WERI-Rb-1 (cell line): Measurements from ENCODE around the gene SIT1.

ENCODE experiments used
- DNase-seq: peaks from one replicate; pipeline ENCODE4 v3.0.0-alpha.2; 2020
- H3K27ac ChIP-seq: fragments of 250-450 bp; sonication (Bioruptor Pico); 2 replicates; pipeline ENCODE4 v1.5.1; 2020; ENCODE audit warnings: mild to moderate bottlenecking, moderate library complexity
- H3K27me3 ChIP-seq: fragments of 250-450 bp; sonication (Bioruptor Pico); 2 replicates; pipeline ENCODE4 v1.5.1; 2021; ENCODE audit warnings: mild to moderate bottlenecking, low read depth, moderate library complexity; ENCODE audit not compliant: insufficient read depth, severe bottlenecking
- H3K36me3 ChIP-seq: fragments of 250-450 bp; sonication (Bioruptor Pico); 2 replicates; pipeline ENCODE4 v1.5.1; 2020; ENCODE audit warnings: mild to moderate bottlenecking, moderate library complexity
- H3K4me3 ChIP-seq: 2 replicates; pipeline ENCODE4 v1.5.1; 2011; ENCODE audit warnings: low read depth, mild to moderate bottlenecking, control low read depth, low read length
- H3K9me3 ChIP-seq: fragments of 250-450 bp; sonication (Bioruptor Pico); 2 replicates; pipeline ENCODE4 v1.5.1; 2021; ENCODE audit warnings: mild to moderate bottlenecking, moderate library complexity; ENCODE audit not compliant: severe bottlenecking
- TF ChIP-seq, protein P1 (sequence below): IDR thresholded peaks from 2 replicates; pipeline ENCODE4 v1.5.1; 2011; ENCODE audit warnings: low read depth, mild to moderate bottlenecking, control low read depth, inconsistent platforms, low read length

The SIT1 gene

DNA sequence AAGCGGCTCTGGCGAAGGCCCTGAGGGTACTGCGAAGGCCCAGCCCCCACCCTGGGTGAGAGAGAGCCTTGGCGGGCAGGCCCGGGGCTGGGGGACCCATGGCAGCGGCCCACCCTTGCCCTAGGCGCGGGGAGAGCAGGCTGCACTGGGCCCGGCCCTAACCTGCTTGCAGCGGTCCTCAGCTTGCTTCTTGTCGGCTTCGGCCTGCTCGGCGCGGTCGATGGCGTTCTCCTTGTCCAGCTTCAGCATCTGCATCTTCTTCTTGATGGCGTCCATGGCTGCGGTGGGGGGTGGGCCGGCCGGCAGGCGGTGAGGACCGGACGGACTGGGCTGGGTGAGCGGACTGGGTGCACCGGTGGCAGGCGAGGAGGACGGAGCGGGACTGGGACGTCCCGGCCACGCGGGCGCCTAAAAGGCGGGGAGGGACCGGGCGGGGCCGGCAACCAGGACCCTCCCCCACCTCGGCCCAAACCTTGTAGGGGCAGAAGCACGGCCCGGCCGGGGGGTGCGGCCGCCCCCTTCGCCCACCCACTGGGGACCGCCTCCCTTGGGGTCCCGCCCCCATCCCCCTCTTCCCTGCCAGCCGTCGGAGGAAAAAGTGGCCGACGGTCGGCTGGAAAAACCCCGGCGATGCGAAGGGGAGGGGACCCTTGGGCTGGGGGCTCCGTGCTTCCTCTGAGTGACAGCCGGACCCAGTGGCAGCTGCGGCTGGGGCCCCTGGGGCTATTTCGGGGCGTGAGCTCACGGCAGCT lies 39.0 kb upstream of the SIT1 start, which contains the start of gene TPM2:
TSS of gene TPM2 (minus strand) at position 384 of the 752 bp plus-strand sequence. CDS start at position 276, 108 bp downstream.
- H3K9me3 ChIP-seq, result no peaks in the 10 kb centered on the region
- no peaks in the 10 kb centered on the region for H3K36me3 ChIP-seq
- peak within 1 kb of the TSS; percentile 65 for H3K4me3 ChIP-seq
- DNase-seq, result no peak
- peak within 1 kb of the TSS; percentile 38 for H3K27ac ChIP-seq
- no peaks in the 10 kb centered on the region for H3K27me3 ChIP-seq
- TF ChIP-seq, protein P1, sequence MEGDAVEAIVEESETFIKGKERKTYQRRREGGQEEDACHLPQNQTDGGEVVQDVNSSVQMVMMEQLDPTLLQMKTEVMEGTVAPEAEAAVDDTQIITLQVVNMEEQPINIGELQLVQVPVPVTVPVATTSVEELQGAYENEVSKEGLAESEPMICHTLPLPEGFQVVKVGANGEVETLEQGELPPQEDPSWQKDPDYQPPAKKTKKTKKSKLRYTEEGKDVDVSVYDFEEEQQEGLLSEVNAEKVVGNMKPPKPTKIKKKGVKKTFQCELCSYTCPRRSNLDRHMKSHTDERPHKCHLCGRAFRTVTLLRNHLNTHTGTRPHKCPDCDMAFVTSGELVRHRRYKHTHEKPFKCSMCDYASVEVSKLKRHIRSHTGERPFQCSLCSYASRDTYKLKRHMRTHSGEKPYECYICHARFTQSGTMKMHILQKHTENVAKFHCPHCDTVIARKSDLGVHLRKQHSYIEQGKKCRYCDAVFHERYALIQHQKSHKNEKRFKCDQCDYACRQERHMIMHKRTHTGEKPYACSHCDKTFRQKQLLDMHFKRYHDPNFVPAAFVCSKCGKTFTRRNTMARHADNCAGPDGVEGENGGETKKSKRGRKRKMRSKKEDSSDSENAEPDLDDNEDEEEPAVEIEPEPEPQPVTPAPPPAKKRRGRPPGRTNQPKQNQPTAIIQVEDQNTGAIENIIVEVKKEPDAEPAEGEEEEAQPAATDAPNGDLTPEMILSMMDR, result no peak

DNA sequence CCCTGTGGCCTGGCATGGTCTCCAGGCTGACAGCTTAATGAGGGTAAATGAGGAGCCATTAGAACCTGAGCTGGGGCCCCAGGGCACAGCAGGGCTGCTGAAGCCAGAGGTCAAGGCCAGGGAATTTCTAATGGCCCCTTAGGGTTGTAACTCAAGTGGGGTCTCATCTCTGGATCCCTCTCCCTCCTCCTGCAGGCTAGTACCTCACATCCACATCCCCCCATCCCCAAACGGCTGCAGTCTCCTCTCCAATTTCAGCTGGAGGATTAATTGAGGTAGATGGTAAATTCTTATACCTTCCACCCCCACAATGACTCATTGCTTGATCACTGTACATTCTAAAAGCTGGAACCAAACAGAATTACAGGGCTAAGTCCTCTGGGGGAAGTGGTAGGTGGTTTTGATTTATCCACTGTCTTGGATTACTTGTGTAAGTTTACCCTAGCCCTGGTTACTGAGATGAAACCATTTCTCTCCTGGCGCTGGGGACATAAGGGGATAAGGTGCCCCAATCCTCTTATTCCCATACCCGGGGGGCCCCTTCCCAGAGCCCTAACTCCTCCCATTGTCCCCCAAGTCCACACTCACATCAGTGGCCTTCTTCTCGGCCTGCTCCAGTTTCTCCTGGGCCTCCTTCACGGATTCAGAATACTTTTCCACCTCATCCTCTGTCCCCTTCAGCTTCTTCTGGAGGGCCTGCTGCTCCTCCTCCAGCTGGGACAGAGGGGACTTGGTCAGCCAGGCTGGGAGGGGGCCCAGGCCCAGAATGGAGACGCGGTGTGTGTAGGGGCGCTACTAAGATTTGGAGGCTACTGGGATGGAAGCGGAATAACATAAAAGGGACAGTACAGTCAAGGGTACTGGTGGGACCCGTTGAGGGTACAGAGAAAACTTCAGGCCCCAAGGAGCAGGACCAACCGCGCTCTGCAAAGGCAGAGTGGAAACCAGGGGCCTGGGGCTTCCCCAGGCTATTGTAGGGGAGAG lies 38.1 kb upstream of the SIT1 start:
- Histone ChIP-seq H3K36me3 (no peaks in the 10 kb centered on the region), H3K9me3 (no peaks in the 10 kb centered on the region), H3K4me3 (no peak overlapping the region), H3K27me3 (no peaks in the 10 kb centered on the region), H3K27ac (peak overlapping the region; percentile 38)
- TF ChIP-seq, protein P1, result no peak
- DNase-seq, result no peak

GRCh38 chr9:35687972-35688557 lies 37.3 kb upstream of the SIT1 start:
- H3K27me3 ChIP-seq, result no peaks in the 10 kb centered on the region
- no peaks in the 10 kb centered on the region for H3K9me3 ChIP-seq
- H3K27ac ChIP-seq, result no peak overlapping the region
- TF ChIP-seq, protein P1, result no peak
- no peak for DNase-seq
- H3K4me3 ChIP-seq, result no peak overlapping the region
- no peaks in the 10 kb centered on the region for H3K36me3 ChIP-seq

DNA sequence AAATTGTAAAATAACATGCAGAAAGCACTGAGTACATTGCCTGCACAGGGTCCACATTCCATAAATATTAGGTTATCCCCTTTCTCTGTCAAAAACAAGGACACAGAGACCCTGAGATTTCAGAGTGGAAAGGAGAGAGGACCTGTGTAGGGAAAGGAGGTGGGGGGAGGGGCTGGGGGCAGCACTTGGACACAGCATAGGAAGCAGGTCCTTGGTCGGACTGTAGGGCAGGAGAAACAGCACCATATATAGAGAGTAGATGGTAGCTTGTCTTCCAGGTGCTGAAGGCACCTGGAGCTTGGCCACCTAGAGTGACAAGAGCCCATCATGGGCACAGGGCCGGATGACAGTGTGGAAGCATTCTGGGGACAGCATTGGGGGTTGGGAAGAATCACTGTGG lies 36.6 kb upstream of the SIT1 start:
- TF ChIP-seq, protein P1, result no peak
- Histone ChIP-seq H3K27me3 (no peaks in the 10 kb centered on the region), H3K27ac (no peak overlapping the region), H3K9me3 (no peaks in the 10 kb centered on the region), H3K4me3 (no peak overlapping the region), H3K36me3 (no peaks in the 10 kb centered on the region)
- no peak for DNase-seq

GRCh38 chr9:35686222-35687203 lies 35.8 kb upstream of the SIT1 start:
- Histone ChIP-seq H3K27ac (no peak overlapping the region), H3K9me3 (no peaks in the 10 kb centered on the region), H3K4me3 (no peak overlapping the region), H3K36me3 (no peaks in the 10 kb centered on the region), H3K27me3 (no peaks in the 10 kb centered on the region)
- TF ChIP-seq, protein P1, result no peak
- DNase-seq, result no peak
